OCI-LY7 (cell line): Measurements from ENCODE around the gene SF3A1. TPM values are rescaled to one million over a fixed set of nuclear protein-coding genes. Genes with fewer than 3 reads are reported as not detected.

ENCODE experiments used
- BruUV-seq: library from RNA; stranded (reverse); fragments of 400-500 nt; replicated peaks from 2 replicates; lab custom pipeline; 2021; lab: Mats Ljungman, UMichigan
- CTCF ChIA-PET: fragments of 300-600 bp; sonication (Branson Sonifier 250); formaldehyde crosslinking; loops from one replicate; lab custom pipeline; 2022; ENCODE audit warnings: antibody characterized with exemption; ENCODE audit not compliant: unreplicated experiment; lab: Charles Lee
- POLR2A ChIA-PET: fragments of 300-600 bp; sonication (Branson Sonifier 250); formaldehyde crosslinking; loops from one replicate; lab custom pipeline; 2022; ENCODE audit warnings: antibody characterized with exemption; lab: Charles Lee
- DNase-seq: peaks from one replicate; pipeline ENCODE4 v3.0.0-alpha.2; 2015; ENCODE audit warnings: low spot score
- H2AFZ ChIP-seq: fragments of 200-600 bp; sonication (generic), shearing (Covaris generic); 2 replicates; pipeline ENCODE4 v1.6.1; 2014; ENCODE audit warnings: mild to moderate bottlenecking, antibody characterized with exemption, low read length, moderate library complexity
- H3K27ac ChIP-seq: fragments of 200-600 bp; sonication (generic); 2 replicates; pipeline ENCODE4 v1.5.1; 2014; ENCODE audit warnings: mixed run types, low read depth, mild to moderate bottlenecking, moderate library complexity, low read length, inconsistent platforms; ENCODE audit not compliant: poor library complexity, severe bottlenecking
- H3K36me3 ChIP-seq: fragments of 200-600 bp; sonication (generic); 2 replicates; pipeline ENCODE4 v1.6.1; 2014; ENCODE audit warnings: mild to moderate bottlenecking, antibody characterized with exemption, low read length, moderate library complexity, mixed read lengths; ENCODE audit not compliant: insufficient read depth
- H3K4me1 ChIP-seq: fragments of 200-600 bp; sonication (generic); 2 replicates; pipeline ENCODE4 v1.5.1; 2014; ENCODE audit warnings: mild to moderate bottlenecking, low read length; ENCODE audit not compliant: insufficient read depth, poor library complexity, severe bottlenecking
- H3K4me2 ChIP-seq: fragments of 200-600 bp; sonication (generic); 2 replicates; pipeline ENCODE4 v1.6.1; 2014; ENCODE audit warnings: mild to moderate bottlenecking, low read length
- H3K4me3 ChIP-seq: fragments of 200-600 bp; sonication (generic); 2 replicates; pipeline ENCODE4 v1.5.1; 2014; ENCODE audit warnings: mild to moderate bottlenecking, low read depth, low read length; ENCODE audit not compliant: poor library complexity, severe bottlenecking
- H3K79me2 ChIP-seq: fragments of 200-600 bp; sonication (generic); 2 replicates; pipeline ENCODE4 v1.6.1; 2016; ENCODE audit warnings: low read depth, mild to moderate bottlenecking, low read length, moderate library complexity, mixed read lengths; ENCODE audit not compliant: insufficient read depth
- H3K9me2 ChIP-seq: fragments of 200-600 bp; sonication (generic); 2 replicates; pipeline ENCODE4 v1.6.1; 2016; ENCODE audit warnings: mild to moderate bottlenecking, low read length, mixed read lengths; ENCODE audit not compliant: insufficient read depth
- H3K9me3 ChIP-seq: fragments of 200-600 bp; sonication (generic); 2 replicates; pipeline ENCODE4 v1.6.1; 2014; ENCODE audit warnings: mild to moderate bottlenecking, mixed run types, low read length, mixed read lengths
- H4K20me1 ChIP-seq: fragments of 200-600 bp; sonication (generic); 2 replicates; pipeline ENCODE4 v1.6.1; 2014; ENCODE audit warnings: mild to moderate bottlenecking, antibody characterized with exemption, low read length, moderate library complexity, mixed read lengths; ENCODE audit not compliant: insufficient read depth
- EZH2phosphoT487 ChIP-seq: fragments of 200-600 bp; sonication (generic); IDR thresholded peaks from 2 replicates; pipeline ENCODE4 v1.6.1; 2018; ENCODE audit warnings: low read depth, borderline replicate concordance, mild to moderate bottlenecking, mixed run types, antibody characterized with exemption, low read length, moderate library complexity, mixed read lengths
- intact Hi-C: fragments of 100-400 bp; cut with micrococcal nuclease; formaldehyde crosslinking; loops from one replicate; pipeline ENCODE4 v1.10.0; 2022; ENCODE audit not compliant: unreplicated experiment
- total RNA-seq, 2 experiments: library from RNA; depleted of rRNA in 1 of 2; stranded (reverse); fragments of >200 nt in 1 of 2; shearing (Covaris generic) in 1 of 2; gene quantifications; 2 replicates each; pipeline ENCODE4 v1.2.3, GENCODE V29; 2014 to 2022
- TF ChIP-seq, protein P1 (sequence below): fragments of 200-600 bp; sonication (generic); conservative IDR thresholded peaks from 2 replicates; pipeline ENCODE4 v1.5.1; 2014; ENCODE audit warnings: mild to moderate bottlenecking, antibody characterized with exemption, low read length, moderate library complexity, mixed read lengths

SF3A1 gene
- total RNA-seq, 2 experiments from 2014 or later: 71.8 to 200 TPM

DNA sequence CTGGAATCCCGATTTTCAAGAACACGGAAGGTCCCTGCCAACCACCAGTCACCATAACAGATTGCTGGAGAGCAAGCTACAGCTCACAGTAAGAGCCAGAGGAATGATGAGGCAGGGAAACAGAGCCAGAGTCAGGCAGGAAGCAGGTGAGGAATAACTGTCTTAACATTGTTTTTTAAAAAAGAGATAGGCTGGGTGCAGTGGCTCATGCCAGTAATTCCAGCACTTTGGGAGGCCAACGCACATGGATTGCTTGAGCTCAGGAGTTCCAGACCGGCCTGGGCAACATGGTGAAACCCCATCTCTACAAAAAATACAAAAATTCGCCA is 53.9 kb downstream of the SF3A1 start:
- BruUV-seq: no TSS peak
- no peaks in the 10 kb centered on the region for H4K20me1 ChIP-seq
- intact Hi-C loops: no loop called here
- peaks cover 5% of the 10 kb centered on the region; the same call in 1 of the 2 replicates for H3K79me2 ChIP-seq
- CTCF ChIA-PET: interaction anchor here (0.5 to 1.5 kb wide), 2 partner anchors 15 to 129 kb away, joined by 3 read pairs; no protein-coding TSS in a partner anchor
- H3K27ac ChIP-seq: peak overlapping the region; percentile 94
- no peak for DNase-seq
- H3K4me2 ChIP-seq: peak overlapping the region; percentile 57
- peak overlapping the region; percentile 11 for H3K4me3 ChIP-seq
- no peaks in the 10 kb centered on the region for H3K9me2 ChIP-seq
- TF ChIP-seq, protein P1, sequence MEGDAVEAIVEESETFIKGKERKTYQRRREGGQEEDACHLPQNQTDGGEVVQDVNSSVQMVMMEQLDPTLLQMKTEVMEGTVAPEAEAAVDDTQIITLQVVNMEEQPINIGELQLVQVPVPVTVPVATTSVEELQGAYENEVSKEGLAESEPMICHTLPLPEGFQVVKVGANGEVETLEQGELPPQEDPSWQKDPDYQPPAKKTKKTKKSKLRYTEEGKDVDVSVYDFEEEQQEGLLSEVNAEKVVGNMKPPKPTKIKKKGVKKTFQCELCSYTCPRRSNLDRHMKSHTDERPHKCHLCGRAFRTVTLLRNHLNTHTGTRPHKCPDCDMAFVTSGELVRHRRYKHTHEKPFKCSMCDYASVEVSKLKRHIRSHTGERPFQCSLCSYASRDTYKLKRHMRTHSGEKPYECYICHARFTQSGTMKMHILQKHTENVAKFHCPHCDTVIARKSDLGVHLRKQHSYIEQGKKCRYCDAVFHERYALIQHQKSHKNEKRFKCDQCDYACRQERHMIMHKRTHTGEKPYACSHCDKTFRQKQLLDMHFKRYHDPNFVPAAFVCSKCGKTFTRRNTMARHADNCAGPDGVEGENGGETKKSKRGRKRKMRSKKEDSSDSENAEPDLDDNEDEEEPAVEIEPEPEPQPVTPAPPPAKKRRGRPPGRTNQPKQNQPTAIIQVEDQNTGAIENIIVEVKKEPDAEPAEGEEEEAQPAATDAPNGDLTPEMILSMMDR: no peak
- no peak for TF ChIP-seq EZH2phosphoT487
- H3K36me3 ChIP-seq: peaks cover 16% of the 10 kb centered on the region
- H2AFZ ChIP-seq: peak overlapping the region; percentile 9; the same call in 1 of the 2 replicates
- H3K9me3 ChIP-seq: no peaks in the 10 kb centered on the region
- POLR2A ChIA-PET: interaction anchor here (0.6 to 4.1 kb wide), 4 partner anchors 10 to 806 kb away, joined by 3 to 22 read pairs (median 9); partner anchors contain the start of genes CASTOR1 and TBC1D10A
- H3K4me1 ChIP-seq: peaks cover 71% of the 10 kb centered on the region

DNA sequence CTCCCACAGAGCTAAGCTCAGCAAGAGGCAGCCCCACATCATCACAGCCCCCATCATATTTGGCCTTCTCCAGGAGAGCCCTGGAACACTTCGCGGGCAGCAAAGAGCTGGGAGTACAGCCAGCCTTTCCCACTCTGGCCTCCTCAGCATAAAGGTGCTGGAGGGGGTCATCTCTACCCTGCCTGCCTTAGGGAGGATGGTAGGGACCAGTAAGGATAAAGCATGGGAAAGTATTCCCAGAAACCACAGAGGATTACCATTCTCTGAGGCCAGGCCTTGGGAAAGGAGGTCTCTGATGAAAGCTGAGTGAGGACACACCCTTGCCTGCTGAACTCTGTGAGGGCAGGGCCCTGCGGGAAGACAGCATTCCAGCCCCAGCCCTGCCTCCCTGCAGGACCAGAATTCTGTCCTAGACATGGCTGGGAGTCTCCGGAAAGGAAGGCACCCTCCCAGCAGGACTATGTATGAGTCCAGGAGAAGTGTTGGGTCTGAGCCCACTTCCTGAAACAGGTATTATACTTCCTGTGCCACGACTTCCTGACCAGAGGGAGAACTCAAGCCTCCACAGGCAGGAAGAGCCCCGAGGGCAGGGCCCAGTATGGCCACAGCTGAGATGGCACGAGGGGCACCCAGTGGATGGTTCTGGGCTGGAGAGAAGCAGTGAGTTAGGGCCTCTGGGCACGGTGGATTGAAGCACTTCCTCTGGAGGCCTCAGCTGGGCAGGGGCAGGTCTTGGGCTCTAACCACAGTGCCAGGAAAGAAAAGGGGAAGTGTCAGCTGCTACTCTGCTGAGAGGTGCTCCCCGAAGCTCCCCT is 54.5 kb downstream of the SF3A1 start:
- DNase-seq: peak; percentile 67
- TF ChIP-seq EZH2phosphoT487: no peak
- TF ChIP-seq, protein P1: no peak
- ChIA-PET CTCF (interaction anchor here (0.5 to 1.5 kb wide), 2 partner anchors 14 to 130 kb away, joined by 3 read pairs; no protein-coding TSS in a partner anchor), POLR2A (interaction anchor here (1.6 to 4.1 kb wide), 3 partner anchors 11 to 25 kb away, joined by 4 to 22 read pairs (median 14); partner anchors contain the start of genes CASTOR1 and TBC1D10A)
- peak overlapping the region; percentile 94 for H3K27ac ChIP-seq
- peaks cover under 1% of the 10 kb centered on the region; the same call in 1 of the 2 replicates for H3K79me2 ChIP-seq
- peaks cover 19% of the 10 kb centered on the region for H3K36me3 ChIP-seq
- BruUV-seq: no TSS peak
- peak overlapping the region; percentile 11 for H3K4me3 ChIP-seq
- peak overlapping the region; percentile 57 for H3K4me2 ChIP-seq
- H3K9me3 ChIP-seq: no peaks in the 10 kb centered on the region
- no peaks in the 10 kb centered on the region for H3K9me2 ChIP-seq
- intact Hi-C loops: no loop called here
- H3K4me1 ChIP-seq: peaks cover 69% of the 10 kb centered on the region
- peak overlapping the region; percentile 9; the same call in 1 of the 2 replicates for H2AFZ ChIP-seq
- no peaks in the 10 kb centered on the region for H4K20me1 ChIP-seq
